GM21576 (cell line): Measurements from ENCODE around the gene AMZ2.
"Not testable (repeated sequence)": the region's sequence is repeated elsewhere in the genome, so short reads cannot be mapped to it uniquely, and the experiment has no call there.

Source experiments
- ATAC-seq: cut with Tn5 transposase; IDR thresholded peaks from one replicate; pipeline ENCODE4 v1.9.1; 2021; ENCODE audit warnings: mild to moderate bottlenecking, moderate library complexity; ENCODE audit not compliant: unreplicated experiment

AMZ2 gene

GRCh38 chr17:68220186-68220585, 27.7 kb upstream of the AMZ2 start:
- not testable (repeated sequence) for ATAC-seq

DNA sequence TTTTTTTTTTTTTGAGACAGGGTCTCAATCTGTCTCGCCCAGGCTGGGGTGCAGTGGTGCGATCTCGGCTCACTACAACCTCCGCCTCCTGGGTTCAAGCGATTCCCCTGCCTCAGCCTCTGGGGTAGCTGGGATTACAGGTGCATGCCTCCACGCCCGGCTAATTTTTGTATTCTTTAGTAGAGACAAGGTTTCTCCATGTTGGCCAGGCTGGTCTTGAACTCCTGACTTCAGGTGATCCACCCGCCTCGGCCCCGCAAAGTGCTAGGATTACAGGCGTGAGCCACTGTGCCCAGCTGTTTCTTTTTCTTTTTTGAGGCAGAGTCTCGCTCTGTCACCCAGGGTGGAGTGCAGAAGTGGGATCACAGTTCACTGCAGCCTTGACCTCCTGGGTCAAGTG, 27.1 kb upstream of the AMZ2 start:
- not testable (repeated sequence) for ATAC-seq

GRCh38 chr17:68221786-68222185, 26.1 kb upstream of the AMZ2 start:
- no peak for ATAC-seq

- ATAC-seq: no peak
Observed at GRCh38 chr17:68222606-68223005, 25.2 kb upstream of the AMZ2 start.

- peak; percentile 59 for ATAC-seq
Observed at GRCh38 chr17:68225055-68225454, 22.8 kb upstream of the AMZ2 start.

DNA sequence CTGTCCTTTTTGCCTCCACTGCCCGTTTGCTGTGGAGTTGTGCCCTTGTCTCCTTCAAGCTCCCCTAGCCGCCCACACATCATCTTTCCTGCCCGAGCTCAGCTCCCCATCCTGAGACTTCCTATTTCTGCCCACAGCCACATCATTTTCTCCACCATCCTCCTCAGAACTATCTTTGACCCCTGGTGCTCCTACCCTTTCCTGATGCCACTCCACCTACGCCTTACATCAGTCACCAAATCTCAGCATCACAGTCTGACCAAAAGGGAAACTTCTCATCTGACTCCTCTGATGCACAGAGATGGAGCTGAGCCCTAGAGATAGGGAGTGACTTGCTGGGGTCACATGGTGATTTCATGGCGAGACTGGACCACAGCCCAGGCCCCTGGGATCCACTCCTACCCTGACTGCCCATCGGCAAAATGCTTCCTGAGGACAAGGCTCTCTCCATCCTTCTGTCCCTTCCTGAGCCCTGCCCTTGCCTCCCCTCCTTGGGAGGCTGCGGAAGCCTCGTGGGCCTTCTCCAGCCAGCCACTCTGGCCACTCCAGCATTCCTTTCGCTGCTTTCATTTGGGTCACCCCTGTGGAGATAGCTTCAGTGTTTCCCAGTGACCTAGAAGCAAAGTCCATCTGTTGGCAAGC, 19.7 kb upstream of the AMZ2 start:
- ATAC-seq: not testable (repeated sequence)

- no peak for ATAC-seq
Observed at GRCh38 chr17:68228817-68229570, 18.8 kb upstream of the AMZ2 start.

DNA sequence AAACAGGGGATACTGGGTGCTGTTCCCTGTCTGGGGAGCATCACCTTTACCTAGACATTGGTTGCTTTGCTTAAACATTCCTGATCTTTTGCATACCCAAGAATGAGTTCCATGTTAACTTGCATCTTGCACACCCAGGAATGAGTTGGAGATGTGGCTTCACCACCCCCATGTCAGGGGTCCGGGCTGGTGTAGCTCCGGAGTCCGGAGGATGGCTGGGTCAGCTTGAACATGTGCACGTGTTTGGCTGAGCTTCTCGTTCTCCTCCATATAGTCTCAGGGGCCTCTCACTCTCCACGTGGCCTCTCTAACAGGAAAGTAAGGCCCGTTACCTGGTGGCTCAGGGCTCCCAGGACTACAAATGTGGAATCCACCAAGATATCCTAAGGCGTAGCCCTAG, 18.2 kb upstream of the AMZ2 start:
- no peak for ATAC-seq

- not testable (repeated sequence) for ATAC-seq
Observed at GRCh38 chr17:68231131-68231530, 16.7 kb upstream of the AMZ2 start.

GRCh38 chr17:68231541-68231940, 16.3 kb upstream of the AMZ2 start:
- ATAC-seq: no peak

GRCh38 chr17:68232741-68233140, 15.1 kb upstream of the AMZ2 start:
- not testable (repeated sequence) for ATAC-seq

- ATAC-seq: not testable (repeated sequence)
Observed at GRCh38 chr17:68234726-68235335, 13.0 kb upstream of the AMZ2 start.

- not testable (repeated sequence) for ATAC-seq
Observed at GRCh38 chr17:68235336-68235791, 12.5 kb upstream of the AMZ2 start.

DNA sequence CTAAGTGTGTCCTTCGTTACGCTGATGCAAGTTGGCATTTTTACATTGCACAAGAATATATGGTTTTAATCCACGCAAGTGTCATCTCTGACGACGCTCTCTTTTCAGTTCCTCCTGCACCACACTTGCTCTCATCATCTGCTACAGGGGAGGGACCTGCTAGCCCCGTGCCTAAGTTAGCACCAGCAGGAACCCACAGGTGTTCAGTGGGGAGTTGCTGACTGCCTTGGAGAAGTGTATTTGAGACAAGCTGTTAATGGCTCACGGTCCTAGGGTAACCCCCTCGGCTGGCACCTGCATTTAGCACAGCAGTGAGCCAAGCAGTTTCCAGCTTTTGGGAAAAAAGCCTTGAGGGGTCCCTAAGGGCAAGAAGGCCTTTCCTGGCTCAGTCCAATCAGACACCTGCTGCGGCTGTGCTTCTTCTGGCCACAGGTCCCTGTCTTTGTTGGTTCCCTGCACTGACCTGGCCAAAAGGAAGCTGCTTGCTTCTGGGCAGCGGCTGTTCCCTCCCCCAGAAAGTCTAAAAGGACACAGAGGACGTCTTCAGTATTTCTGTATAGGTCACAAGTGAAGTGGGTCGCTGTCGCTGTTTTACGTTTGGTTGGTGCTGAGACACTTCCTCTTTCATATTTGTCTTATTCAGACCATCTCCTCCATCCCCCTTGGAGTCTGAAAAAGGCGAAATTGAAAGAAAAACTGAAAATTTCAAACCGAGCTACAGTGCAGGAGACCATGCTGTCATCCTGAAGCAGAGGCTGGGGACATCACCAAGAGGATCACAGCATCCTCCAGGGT, 10.3 kb upstream of the AMZ2 start:
- peak; percentile 66 for ATAC-seq

- ATAC-seq: peak; percentile 2
Observed at GRCh38 chr17:68238164-68238870, 9.5 kb upstream of the AMZ2 start.

- no peak for ATAC-seq
Observed at GRCh38 chr17:68238871-68239253, 9.0 kb upstream of the AMZ2 start.

DNA sequence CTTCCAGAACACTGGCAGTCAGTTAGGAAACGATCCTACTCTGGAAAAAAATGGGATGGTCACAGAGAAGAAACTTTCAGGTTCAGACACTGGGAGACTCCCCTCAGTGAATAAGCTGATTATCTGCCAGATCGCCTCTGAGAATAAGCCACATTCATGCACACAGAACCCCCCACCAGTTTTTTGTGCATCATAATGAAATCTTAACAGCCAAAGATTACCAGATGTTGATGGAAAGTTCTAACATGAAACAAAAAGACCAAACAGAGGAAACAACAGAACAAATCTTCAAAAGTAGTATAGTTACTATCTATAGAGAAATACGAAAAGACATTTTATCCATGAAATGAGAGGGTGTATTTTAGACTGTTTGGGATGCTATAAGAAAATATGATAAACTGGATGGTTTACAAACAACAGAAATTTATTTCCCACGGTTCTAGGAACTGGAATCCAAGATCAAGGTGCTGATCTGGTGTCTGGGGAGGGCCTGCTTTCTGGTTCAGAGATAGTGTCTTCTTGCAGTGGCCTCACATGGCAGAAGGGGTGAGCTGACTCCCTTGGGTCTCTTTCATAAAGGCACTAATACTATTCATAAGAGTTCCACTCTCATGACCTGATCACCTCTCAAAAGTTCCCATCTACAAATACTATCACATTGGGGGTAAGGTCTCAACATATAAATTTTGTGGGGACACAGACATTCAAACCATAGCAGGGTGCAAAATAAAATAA, 8.0 kb upstream of the AMZ2 start:
- no peak for ATAC-seq

DNA sequence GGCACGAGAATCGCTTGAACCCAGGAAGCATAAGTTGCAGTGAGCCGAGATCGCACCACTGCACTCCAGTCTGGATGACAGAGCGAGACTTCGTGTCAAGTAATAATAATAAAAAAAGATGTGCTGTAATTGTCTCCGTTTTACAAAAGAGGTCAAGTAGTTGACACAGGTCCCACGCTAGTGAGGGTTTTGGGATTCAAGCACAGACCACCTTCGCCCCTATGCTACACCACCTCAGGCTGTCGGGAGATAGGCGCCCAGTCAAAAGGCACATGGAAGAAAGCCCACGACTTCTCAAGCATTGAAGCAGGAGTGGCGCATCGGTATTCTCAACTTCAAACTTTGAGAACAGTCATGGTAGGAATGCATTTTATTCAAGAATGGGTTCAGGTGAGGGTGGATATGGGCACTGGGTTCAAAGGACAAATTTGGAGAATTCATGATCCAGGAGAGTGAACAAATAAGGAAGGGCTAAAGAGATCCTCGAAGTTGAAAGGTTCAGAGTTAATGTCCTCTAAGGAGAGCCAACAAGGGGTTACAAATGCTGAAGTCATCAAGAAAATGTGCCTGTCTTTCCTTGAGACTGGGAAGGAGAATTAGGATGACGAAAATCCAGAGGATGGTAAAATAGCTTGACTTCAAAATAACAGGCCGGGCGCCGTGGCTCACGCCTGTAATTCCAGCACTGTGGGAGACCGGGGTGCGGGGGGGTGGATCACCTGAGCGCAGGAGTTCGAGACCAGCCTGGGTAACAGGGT, 1.4 kb upstream of the AMZ2 start:
- ATAC-seq: no peak

- peak; percentile 29 for ATAC-seq
Observed at GRCh38 chr17:68248199-68248825, 469 bp downstream of the AMZ2 start.
